ENCODE results near the gene TOR1B.

GRCh38 chr9:129801504-129801903, 1.5 kb upstream of the TOR1B start:
- no peak for TF ChIP-seq CTCF (tag by site-specific recombination; IDR thresholded peaks at IDR 0.05)
- TF ChIP-seq ZNF514 (tag by site-specific recombination; IDR thresholded peaks at IDR 0.05) = no peak
- TF ChIP-seq MZF1 (tag by site-specific recombination; IDR thresholded peaks at IDR 0.05; ENCODE audit: borderline replicate concordance) = no peak
- TF ChIP-seq YY1 (tag by site-specific recombination; IDR thresholded peaks at IDR 0.05) = no peak
- no peak for TF ChIP-seq ZBTB17 (tag by site-specific recombination; IDR thresholded peaks at IDR 0.05)
- TF ChIP-seq ZNF449 (tag by site-specific recombination; IDR thresholded peaks at IDR 0.05) = no peak
- no peak for TF ChIP-seq REST (tag by site-specific recombination; IDR thresholded peaks at IDR 0.05)
- TF ChIP-seq PRDM4 (tag by site-specific recombination; IDR thresholded peaks at IDR 0.05) = no peak
- no peak for TF ChIP-seq TCF7L2 (IDR thresholded peaks at IDR 0.05; ENCODE audit: borderline replicate concordance, low read depth, low read length)
- no peak for TF ChIP-seq ZNF37A (tag by site-specific recombination; IDR thresholded peaks at IDR 0.05)
- TF ChIP-seq PRDM1 (tag by site-specific recombination; IDR thresholded peaks at IDR 0.05) = no peak
- TF ChIP-seq ZBTB8A (tag by site-specific recombination; IDR thresholded peaks at IDR 0.05) = no peak
- no peak for TF ChIP-seq KLF17 (tag by site-specific recombination; IDR thresholded peaks at IDR 0.05)
- no peak for TF ChIP-seq HOXA7 (CRISPR knock-in tag; IDR thresholded peaks at IDR 0.05; ENCODE audit: borderline replicate concordance)
